ACHN (cell line): ENCODE measurements around the gene AGPAT2.
A peak's percentile ranks its signal among the peaks of the same experiment; 100 is the strongest.

Experiments
- DNase-seq: peaks from one replicate; pipeline ENCODE4 v3.0.0-alpha.2; 2015
- in situ Hi-C: cut with HindIII; loops from 2 replicates; pipeline ENCODE4 v1.10.0; 2017; ENCODE audit warnings: low sequenced_read_pairs, low pct_ligation_motif_present, low pct_unique_long_range_greater_than_20kb

The AGPAT2 gene

DNA sequence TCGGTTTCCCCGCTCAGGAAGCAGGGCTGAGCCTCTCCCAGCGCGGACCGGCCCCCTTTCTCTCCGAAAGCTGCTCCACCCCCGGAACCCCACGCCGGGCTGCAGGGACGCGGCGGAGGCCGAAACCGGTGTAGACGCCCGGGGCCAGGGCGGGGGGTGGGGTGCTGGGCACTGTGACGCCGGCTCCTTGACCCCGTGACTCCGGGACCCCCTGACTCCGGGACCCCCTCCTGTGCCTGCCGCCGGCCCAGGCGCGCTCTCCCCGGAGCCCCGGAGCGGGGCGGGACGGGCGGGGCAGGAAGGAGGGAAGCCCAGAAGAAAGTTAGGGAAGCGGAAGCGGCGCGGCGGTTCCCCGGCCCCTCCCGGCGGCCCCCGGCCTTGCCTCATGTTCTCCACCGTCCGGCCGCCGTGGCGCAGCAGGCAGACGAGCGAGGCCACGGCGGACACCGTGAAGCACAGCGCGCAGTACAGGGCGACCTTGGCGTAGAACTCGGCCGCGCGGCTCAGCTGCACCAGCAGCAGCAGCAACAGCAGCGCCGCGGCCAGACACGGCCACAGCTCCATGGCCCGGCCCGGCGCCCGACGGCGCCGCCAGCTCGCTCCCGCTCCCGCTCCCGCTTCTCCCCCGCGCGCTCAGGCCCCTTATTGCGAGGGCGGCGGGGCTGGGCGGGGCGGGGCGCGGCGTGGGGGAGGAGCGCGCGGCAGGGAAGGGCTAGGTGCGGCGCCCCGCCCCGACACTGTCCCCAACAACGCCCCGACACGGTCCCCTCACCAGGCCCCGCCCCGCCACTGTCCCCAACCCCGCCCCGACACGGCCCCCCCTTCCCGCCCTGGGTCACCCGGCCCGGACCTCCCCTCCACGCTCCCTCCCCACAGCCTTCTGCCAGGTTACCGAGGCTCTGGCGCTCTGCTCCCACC lies at the start of gene AGPAT2:
TSS of gene AGPAT2 (minus strand) at position 664 of the 918 bp plus-strand sequence. CDS start at position 564, 100 bp downstream.
- in situ Hi-C loops = no loop called here
- no peak for DNase-seq

DNA sequence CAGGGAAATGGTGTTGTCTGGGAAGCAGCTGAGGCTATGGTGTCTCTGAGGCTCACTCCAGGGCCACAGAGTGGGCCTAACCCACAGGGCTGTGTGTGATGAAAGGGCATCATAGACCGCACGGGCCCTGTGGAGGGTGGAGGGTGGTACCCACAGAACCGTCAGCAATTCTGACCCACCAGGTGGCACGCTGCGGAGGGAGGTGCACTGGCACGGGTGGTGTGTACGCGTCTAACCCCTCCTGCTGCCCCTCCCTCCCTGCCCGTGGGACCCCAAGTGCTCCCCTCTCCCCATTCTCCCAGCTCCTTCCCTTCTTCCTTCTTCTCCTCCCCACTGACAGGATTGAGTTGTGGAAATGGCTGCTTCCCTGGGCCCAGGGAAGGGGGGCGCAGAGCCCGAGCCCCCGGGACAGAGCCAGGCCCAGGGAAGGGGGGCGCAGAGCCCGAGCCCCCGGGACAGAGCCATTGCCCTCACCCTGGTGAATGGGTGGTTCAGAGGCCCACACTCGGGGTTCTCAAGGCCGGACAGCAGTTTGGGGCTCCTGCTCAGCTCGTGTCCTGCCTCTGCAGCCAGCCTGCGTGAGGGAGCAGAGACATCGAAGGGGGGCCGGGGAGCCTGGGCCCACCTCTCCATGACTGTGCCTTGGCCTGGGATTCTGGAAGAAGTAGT lies 48.7 kb upstream of the AGPAT2 start:
- DNase-seq = no peak
- in situ Hi-C loops = no loop called here

DNA sequence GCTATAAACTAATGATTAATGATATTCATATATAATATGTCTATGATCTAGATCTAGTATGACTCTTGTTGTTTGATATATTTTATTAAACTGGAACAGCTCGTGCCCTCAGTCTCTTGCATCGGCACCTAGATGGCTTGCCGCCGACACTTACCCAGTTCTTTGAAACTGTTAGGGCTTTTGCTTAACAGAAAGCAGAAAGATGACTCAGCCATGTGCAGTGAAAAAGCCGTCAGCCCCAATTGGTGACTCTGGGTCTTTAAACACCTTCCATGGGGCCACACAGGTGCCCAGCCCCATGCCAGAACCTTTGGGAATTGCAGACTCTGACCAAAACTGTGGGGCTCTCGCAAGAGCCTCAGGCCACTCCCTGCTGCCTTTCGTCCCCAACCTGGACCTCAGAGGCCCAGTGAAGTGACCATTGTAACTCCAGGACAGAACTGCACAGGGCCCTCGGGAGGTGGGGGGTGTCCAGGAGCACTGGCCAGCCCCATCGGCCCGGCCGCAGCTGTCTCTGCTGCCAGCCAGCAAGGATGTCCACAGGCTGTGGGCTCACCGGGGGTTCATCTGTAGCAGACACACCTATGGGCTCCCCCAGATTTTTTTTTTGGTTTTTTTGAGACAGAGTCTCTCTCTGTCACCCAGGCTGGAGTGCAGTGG lies 47.7 kb upstream of the AGPAT2 start:
- in situ Hi-C loops = no loop called here
- DNase-seq = no peak

DNA sequence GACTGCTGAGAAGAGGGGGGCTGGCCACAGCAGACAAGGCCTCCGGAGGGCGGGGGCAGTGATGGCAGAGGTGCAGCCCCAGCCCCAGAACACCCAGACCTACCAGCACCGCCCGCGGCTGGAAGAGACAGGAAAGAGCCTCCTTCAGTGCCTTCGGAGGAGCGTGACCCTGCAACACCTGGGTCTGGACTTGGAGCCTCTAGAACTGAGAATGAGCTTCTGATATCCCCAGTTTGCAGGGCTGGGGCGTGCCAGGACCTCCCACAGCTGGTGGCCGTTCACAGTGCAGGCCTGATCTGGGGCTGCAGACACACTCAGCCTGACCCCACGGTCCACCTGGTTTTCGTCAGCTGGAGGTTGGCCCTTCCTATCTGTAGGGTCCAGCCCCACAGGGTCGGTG lies 46.4 kb upstream of the AGPAT2 start:
- DNase-seq = no peak
- in situ Hi-C loops = no loop called here

DNA sequence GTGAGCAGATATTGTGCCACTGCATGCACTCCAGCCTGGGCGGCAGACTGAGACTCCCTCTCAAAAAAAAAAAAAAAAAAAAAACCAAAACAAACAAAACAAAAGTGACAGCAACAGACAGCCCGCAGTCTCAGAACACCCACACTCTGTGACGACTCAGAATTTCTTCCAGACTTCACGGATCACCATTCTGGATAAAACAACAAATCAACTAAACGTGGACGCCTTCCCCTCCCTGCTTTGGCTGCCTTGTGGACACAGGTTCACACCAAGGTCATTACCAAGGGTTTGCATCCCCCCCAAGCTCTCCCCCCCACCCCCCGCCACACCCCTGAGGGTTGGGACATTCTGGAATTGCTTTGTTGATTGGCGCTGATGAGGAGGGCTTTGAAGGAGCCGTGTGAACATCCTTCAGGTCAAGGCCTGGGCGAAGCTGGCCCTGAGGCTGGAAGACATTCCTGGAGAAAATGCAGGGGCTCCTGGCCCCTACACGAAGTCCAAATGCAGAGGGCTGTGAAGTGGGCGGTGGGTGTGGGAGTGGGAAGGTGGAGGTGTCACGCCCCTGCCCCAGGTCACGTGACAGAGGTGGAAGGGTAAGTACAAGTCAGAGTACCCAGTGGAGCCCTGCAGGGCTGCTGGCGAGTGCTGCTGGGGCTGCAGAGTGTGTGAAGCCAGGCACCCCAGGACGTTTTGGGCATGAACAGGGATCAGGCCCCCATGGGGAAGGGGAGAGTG lies 45.4 kb upstream of the AGPAT2 start:
- in situ Hi-C loops = no loop called here
- no peak for DNase-seq

DNA sequence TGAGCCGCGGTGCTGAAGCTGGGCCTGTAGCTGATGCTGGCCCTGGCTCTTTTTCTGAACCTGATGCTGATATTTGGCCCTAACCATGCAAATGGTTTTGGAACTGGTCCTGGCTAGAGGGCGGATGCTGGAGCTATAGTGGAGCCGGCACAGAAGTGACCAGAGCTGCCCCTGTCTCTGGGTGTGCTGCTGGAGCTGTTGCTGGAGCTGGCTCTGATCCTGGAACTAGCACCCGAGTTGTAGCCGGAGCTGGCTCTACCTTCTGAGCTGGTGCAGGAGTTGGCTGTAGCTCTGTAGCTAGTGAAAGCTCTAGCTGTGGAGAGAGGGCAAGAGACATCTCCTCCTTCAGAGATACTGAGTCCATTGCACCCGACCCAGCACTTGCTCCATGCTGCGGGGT lies 42.7 kb upstream of the AGPAT2 start:
- in situ Hi-C loops = no loop called here

DNA sequence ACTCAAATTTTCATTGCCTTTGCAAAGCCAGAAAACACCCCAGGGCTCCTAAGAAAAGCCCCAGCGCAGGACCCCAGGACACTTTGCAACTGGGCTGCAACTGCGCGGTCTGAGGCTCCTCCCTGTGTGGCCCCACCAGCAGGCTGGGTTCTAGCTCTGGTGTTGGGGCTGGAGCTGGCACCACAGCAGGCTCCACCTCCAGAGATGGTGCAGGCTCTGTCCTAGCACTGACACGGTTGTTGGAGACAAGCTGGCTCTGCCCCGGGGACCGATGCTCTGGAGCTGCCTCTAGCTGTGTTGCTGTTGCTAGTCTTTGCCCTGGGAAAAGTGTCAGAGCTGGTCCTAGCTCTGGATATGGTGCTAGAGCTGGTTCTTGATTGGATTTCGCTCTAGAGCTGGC lies 41.9 kb upstream of the AGPAT2 start:
- in situ Hi-C loops = no loop called here
- DNase-seq = no peak

More for the DNA sequence above, 42.7 kb upstream of the AGPAT2 start:
- DNase-seq = no peak

DNA sequence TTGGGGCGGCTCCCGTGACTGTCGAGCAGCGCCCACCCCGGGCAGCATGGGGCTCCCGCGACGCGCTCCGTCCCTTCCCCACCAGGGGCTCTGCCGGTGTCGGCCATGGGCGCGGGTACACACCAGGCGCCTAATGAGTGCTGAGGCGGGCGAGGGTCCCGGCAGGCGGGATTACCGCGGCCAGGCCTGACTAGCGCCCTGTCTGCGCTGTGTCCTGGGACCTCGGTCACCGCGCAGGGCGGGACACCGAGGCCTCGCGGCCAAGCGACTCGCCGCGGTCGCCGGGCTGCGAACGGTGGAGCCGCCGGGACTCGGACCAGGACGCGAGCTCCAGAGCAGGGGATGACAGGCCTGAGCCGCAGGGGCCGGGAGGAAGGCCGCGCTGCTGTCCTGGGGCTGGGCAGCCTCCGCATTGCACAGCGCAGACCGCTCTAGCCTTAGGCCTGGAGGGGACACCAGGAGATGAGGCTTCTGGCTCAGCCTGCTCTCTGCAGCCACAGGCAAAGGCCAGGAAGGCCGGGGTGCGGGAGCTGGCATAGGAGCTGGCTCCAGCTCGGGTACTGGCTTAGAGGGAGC lies 41.4 kb upstream of the AGPAT2 start:
- DNase-seq = peak; percentile 21
- in situ Hi-C loops = no loop called here

DNA sequence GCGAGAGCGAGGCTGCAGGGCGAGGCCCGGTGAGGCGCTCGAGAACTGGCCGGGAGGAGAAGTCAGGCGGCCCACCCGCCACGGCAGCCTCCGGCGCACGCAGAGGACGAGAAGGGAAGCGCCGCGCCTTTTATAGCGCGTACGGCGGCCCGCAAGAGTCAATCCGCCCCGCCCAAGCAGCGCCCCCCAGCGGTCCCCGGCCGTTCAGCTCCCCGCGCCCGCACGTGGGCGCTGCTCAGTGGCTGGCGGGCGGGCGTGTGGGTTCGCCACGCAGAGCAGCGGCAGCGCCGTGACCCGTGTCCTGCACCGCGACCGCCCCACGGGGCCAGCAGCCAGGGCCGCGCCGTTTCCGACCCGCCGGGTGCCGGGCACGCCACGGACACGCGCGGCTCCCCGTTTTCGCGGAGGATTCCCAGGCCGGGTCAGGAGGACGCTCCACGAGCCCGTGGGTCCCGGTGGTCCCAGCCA lies 40.9 kb upstream of the AGPAT2 start:
- peak; percentile 79 for DNase-seq
- in situ Hi-C loops = no loop called here

DNA sequence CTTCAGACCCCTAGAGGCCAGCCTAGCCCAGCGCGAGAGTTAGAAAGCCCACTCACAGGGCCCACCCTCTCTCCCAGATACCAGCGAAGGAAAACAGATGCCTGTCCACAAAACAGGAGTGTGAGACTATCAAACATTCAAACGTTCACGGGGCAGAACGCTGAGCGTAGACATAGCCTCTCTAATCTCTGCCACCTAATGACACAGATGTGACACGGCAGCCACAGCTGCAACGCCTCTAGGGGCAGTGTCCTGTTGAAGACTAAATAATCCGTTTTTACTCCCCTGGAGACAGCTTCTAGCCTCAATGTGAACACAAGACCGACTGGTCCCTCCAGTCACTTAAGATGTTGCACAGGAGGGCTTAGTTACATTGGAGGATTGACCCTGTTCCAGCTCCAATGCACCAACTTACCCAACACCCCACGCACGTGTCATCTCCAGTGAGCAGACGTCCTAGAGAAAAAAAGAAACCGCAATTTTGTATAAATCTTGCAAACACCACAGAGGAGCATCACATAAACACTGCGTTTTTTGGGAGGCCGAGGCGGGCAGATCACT lies 39.5 kb upstream of the AGPAT2 start:
- in situ Hi-C loops = no loop called here
- no peak for DNase-seq

DNA sequence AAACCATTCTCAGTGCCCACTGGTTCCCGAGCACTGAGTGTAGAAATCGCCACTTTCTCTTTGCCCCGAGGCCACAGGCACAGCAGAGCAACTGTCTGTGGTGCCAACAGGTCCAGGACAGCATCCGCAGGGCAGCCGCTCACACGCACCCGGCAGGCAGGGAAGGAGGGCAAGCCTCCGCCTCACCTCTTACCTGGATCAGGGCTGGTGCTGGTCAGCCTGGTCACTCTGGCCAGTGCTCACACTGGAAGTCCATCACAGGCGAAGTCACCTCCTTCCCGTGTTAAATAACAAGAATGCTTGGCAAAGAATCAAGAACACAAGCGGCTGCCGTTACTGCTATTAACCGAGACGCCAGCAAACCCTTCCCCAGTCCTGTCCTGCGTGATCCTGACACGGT lies 38.9 kb upstream of the AGPAT2 start:
- no peak for DNase-seq
- in situ Hi-C loops = no loop called here

DNA sequence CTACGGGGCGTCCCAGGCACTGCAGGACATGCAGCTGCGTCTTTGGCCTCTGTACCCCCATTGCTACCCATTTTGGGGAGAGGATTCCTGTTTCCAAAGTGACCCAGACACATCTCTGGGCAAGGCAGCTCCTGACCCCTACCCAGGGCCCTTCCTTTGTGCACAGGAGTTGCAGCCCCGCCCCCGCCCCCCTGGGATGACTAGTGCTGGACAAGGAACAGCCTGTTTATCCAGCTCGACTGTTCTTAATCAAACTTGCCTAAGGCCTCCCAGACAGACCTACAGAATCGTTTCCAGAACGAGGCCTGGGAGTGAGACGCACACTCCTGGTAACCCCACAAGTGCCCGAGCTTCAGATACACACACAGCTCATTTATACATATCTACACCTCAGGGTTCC lies 38.4 kb upstream of the AGPAT2 start:
- DNase-seq = no peak
- in situ Hi-C loops = no loop called here

DNA sequence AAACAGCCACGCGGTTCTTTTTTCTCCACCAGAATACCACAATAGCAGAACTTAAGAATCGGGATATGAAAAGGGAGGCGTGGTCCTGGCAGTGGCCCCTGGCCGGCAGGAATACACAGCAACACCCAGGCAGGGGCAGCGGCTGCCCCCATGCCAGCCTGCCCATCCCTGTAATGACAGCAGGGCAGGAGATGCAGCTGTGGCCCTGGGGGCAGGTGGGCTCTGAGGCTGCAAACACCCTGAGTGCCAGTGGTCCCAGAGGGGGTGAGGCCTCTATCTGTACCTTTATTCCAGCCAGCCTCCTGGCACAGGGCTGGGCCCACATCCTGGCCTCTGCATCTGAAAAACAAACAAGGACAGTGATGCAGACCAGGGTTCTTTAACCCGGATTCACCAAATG lies 37.5 kb upstream of the AGPAT2 start:
- in situ Hi-C loops = no loop called here
- DNase-seq = no peak

DNA sequence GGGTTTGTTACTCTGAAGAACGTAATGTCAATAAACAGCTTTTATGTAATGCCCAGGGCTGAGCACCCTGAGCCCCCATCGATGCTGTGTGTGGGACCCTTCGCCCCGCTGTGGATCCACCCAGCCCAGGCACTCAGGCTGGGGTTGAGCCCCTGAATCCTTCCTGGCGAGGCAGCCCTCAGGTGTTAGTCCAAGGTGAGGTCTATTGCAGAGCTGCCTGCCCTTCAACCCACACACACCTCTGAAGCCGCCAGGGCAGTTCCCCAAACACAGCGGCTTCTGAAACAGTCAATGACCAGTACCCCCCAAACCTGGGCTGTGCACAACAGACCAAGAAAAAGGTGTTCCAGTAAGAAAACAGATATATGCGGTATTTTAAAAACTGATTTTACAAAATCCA lies 36.7 kb upstream of the AGPAT2 start:
- in situ Hi-C loops = no loop called here
- DNase-seq = no peak

DNA sequence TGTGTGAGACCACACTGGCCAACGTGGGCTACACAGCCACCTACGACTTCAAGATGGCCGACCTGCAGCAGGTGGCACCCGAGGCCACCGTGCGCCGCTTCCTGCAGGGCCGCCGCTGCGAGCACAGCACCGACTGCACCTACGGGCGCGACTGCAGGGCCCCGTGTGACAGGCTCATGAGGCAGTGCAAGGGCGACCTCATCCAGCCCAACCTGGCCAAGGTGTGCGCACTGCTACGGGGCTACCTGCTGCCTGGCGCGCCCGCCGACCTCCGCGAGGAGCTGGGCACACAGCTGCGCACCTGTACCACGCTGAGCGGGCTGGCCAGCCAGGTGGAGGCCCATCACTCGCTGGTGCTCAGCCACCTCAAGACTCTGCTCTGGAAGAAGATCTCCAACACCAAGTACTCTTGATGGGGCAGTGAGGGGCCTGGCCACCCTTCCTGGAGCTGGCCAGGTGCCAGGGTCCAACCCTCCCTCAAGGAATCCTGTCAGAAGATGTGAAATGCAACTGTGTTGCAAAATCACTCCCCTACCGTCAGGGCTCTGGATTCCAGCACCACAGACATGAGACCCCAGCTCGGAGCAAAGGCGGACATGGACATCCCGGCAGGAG lies 36.2 kb upstream of the AGPAT2 start:
- no peak for DNase-seq
- in situ Hi-C loops = no loop called here

DNA sequence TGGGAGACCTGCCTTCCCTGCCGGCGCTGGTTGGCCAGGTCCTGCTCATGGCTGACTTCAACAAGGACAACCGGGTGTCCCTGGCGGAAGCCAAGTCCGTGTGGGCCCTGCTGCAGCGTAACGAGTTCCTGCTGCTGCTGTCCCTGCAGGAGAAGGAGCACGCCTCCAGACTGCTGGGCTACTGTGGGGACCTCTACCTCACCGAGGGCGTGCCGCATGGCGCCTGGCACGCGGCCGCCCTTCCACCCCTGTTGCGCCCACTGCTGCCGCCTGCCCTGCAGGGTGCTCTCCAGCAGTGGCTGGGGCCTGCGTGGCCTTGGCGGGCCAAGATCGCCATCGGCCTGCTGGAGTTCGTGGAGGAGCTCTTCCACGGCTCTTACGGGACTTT lies 35.7 kb upstream of the AGPAT2 start:
- DNase-seq = no peak
- in situ Hi-C loops = no loop called here

DNA sequence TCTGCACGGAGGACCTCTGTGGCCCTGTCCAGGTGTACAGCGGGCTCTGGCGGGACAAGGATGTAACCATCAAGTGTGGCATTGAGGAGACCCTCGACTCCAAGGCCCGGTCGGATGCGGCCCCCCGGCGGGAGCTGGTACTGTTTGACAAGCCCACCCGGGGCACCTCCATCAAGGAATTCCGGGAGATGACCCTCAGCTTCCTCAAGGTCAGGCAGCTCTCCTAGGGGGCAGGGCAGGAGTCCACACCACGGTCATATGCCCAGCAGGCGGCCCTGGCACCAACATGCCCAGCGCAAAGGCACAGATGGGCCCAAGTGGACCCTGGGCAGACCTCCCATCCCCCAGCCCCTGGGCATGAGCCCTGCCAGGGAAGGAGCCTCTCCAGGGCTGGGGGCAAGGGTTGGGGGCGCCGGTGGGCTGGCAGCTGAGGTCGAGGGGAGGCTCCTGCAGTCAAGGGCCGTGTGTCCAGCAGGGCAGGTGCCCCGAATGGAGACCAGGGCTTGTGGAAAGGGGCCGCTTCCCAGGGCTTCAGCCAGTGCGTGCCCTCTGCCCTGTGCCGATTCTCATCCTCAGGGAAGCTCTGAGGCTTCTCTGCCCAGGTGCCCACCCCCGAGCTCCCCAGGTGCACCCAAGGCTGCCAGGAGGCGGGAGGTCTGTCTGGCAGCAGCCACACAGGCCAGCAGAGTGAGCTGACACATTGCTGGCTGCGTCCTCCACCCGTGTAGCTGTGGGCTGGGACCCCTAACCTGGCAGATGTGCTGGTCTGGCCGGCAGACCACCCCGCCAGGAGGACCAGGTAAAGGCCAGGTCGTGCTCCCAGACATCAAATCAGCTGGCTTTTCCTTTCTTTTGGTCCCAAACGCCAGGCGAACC lies 35.1 kb upstream of the AGPAT2 start:
- in situ Hi-C loops = no loop called here
- DNase-seq = no peak
